SK-MEL-5 (cell line): ENCODE data around the gene RIMS4. TPM values are rescaled to one million over a fixed set of nuclear protein-coding genes. Genes with fewer than 3 reads are reported as not detected.
A peak's percentile ranks its signal among the peaks of the same experiment; 100 is the strongest.
"Not testable (repeated sequence)": the region's sequence is repeated elsewhere in the genome, so short reads cannot be mapped to it uniquely, and the experiment has no call there.

Experiments
- DNase-seq: peaks from one replicate; pipeline ENCODE4 v3.0.0-alpha.2; 2016; ENCODE audit warnings: low read depth, low spot score
- in situ Hi-C: cut with HindIII; loops from 2 replicates; pipeline ENCODE4 v1.10.0; 2016; ENCODE audit warnings: low sequenced_read_pairs, high pct_unique_total_duplicates, low pct_unique_long_range_greater_than_20kb
- total RNA-seq: library from RNA; depleted of rRNA; stranded (reverse); fragments of >200 nt; shearing (Covaris generic); gene quantifications from 2 replicates; pipeline ENCODE4 v1.2.3, GENCODE V29; 2014

Gene RIMS4
- total RNA-seq, 1 experiment from 2014 or later: 10.7 TPM

- in situ Hi-C loops: no loop called here
- no peak for DNase-seq
Measured at GRCh38 chr20:44835116-44835515, 24.8 kb upstream of the RIMS4 start.

DNA sequence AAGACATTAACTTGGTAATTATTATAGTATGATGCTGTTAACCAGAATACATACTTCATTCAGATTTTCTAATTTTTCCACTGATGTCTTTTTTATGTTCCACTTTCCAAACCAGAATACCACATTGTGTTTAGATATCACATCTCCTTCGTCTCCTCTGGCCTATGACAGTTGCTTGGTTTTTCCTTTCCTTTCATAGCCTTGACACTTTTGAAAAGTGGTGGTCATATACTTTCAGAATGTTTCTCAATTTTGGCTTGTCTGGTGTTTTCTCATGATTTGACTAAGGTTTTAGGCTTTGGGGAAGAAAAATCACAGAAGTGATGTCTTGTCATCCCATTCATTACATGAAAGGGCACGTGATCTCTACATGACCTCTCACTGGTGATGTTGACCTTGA, 24.3 kb upstream of the RIMS4 start:
- in situ Hi-C loops: no loop called here
- DNase-seq: no peak

- in situ Hi-C loops: no loop called here
- no peak for DNase-seq
Measured at GRCh38 chr20:44833437-44833836, 23.1 kb upstream of the RIMS4 start.

GRCh38 chr20:44832724-44833123, 22.4 kb upstream of the RIMS4 start:
- DNase-seq: peak; percentile 74

GRCh38 chr20:44830995-44831394, 20.6 kb upstream of the RIMS4 start:
- in situ Hi-C loops: no loop called here
- DNase-seq: no peak

More at GRCh38 chr20:44832724-44833123, 22.4 kb upstream of the RIMS4 start:
- in situ Hi-C loops: no loop called here

GRCh38 chr20:44830523-44830922, 20.2 kb upstream of the RIMS4 start:
- DNase-seq: no peak
- in situ Hi-C loops: no loop called here

GRCh38 chr20:44829688-44830087, 19.3 kb upstream of the RIMS4 start:
- in situ Hi-C loops: no loop called here
- no peak for DNase-seq

GRCh38 chr20:44828640-44829039, 18.3 kb upstream of the RIMS4 start:
- in situ Hi-C loops: no loop called here
- no peak for DNase-seq

- DNase-seq: no peak
- in situ Hi-C loops: no loop called here
Measured at GRCh38 chr20:44827401-44827800, 17.1 kb upstream of the RIMS4 start.

- DNase-seq, in situ Hi-C loops: not testable (repeated sequence)
Measured at GRCh38 chr20:44821576-44821975, 11.2 kb upstream of the RIMS4 start.

DNA sequence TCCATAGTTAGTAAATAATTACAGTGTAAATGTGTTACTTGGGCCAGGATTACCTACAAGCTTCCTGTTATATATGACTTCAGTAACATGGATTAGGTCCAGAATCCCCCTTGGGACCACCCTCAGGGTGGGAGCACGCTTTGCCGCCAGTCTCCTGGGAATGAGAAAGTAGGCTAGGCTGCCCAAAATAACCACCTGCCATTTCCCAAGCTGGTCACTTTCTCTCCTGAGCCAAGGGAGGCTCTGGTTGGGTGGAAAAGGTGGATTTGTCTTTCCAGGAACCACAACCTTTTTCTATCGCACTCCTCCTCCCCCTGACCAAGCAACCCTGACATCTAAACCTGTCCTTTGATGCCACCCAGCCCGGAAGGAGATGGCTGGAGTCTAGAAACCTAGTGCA, 9.6 kb upstream of the RIMS4 start:
- DNase-seq: no peak
- in situ Hi-C loops: no loop called here

DNA sequence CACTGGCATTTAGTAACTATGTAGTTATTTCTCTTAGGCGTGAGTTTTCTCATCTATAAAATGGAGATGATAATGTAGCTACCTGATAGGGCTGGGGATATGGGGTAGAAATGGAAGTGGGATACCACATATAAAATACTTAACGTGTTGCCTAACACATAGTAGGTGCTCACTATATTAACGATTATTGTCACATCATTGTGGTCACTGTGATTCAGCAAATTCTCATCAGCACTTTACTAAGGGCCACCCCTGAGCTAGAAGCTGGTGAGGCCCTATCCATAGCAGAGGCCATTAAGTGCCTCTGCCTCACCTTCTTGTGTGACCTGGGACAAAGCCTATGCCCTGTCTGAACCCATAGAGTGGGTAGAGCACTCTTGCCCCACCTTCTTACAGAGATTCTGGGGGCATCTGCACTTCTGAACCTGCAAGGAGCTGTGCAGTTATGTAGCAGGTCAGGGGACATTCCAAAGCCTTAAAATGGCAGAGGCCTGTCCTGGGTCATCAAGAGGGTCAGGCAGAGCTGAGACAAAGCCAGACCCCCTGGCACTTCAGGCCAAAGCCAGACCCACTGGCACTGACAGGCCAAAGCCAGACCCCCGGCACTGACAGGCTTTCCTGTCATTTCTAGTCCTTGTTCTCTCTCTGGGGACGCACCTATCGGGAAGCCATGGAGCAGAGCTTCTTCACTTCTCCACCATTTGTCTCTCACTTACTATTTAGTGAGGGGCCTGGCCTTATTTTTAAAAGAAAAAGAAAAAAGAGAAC, 7.0 kb upstream of the RIMS4 start:
- in situ Hi-C loops: no loop called here

DNA sequence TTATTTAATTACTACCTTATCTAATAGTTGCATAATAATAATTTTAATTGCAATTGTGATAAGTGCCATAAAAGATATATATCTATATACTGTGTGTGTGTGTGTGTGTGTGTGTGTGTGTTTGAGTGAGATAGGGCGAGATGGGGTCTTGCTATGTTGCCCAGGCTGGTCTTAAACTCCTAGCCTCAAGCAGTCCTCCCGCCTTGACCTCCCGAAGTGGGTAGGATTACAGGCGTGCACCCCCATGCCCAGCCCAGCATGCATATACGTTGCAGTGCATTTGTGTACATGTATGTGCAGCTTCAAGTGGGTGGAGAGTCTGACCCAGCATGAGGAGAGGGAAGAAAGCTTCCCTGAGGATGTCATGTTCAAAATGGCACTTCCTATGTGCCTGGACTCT, 4.6 kb upstream of the RIMS4 start:
- no peak for DNase-seq
- in situ Hi-C loops: no loop called here

More for the DNA sequence above, 7.0 kb upstream of the RIMS4 start:
- DNase-seq: no peak

- DNase-seq: no peak
Measured at GRCh38 chr20:44811150-44811685, 872 bp upstream of the RIMS4 start.

GRCh38 chr20:44810061-44810390, 320 bp downstream of the RIMS4 start:
- in situ Hi-C loops: no loop called here
- DNase-seq: no peak

More at GRCh38 chr20:44811150-44811685, 872 bp upstream of the RIMS4 start:
- in situ Hi-C loops: no loop called here

GRCh38 chr20:44809380-44810060, 826 bp downstream of the RIMS4 start:
- DNase-seq: no peak
- in situ Hi-C loops: no loop called here

DNA sequence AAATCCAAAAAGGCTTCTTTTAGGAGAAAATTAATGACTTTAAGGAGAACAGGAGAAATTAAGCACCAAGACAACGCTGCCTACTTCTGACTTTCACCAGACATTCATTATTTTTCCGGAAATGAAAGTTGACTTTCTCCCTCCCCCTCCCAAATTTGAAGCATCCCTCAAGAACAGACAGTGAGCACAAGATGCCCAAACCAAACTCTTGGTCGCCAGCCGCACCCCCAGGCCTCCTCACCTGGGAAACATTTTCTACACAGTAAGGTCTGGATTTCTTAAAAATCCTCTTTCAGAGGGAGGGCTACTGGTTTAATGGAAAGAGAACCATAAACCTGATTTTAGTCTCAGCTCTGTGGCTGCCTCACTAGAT, 2.7 kb downstream of the RIMS4 start:
- in situ Hi-C loops: no loop called here

DNA sequence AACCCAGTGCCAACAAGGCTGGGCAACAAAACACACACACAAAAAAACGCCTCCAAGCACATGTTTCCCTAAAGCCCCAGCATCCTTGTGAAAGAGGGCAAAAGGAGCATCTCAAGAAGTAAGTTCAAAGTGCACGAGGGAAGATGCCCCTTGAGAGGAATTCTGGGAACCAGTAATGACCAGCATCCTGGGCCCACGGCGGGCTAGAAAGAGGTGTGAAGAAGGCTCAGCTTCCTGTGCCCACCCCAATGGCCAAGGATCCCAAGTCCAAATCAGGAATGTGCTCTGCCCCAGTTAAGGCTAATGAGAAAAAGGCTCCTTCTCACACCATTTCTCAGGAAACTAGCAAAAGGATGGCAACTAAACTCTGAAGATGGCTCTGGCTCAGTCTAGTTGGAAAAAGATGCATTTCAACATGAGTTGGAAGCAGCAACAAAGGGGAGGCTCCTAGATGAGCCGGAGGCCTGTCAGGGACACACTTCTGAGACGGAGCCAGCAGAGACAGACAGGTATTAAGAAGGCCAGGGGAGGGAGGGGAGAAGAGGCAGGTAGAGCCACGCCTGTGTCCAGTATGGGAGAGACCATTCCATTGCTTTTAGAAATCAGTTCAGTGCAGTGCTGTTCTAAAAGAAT, 3.2 kb downstream of the RIMS4 start:
- no peak for DNase-seq
- in situ Hi-C loops: no loop called here

More for the DNA sequence above, 2.7 kb downstream of the RIMS4 start:
- DNase-seq: no peak
